Upper lobe of right lung (tissue), 1 donor: ENCODE results near the gene PPP1R13B. TPM values are rescaled to one million over a fixed set of nuclear protein-coding genes. Genes with fewer than 3 reads are reported as not detected.

Source experiments
- ATAC-seq: fragments of 200-7000 bp; cut with Tn5 transposase; one replicate; pipeline ENCODE4 v1.9.1; 2020; ENCODE audit warnings: mild to moderate bottlenecking, moderate library complexity
- DNase-seq: peaks from one replicate; pipeline ENCODE4 v3.0.0-alpha.2; 2020
- H3K27ac ChIP-seq: fragments of 200-600 bp; one replicate; pipeline ENCODE4 v1.8.0; 2022
- H3K27me3 ChIP-seq: fragments of 200-600 bp; one replicate; pipeline ENCODE4 v1.8.0; 2022; ENCODE audit warnings: mild to moderate bottlenecking
- H3K36me3 ChIP-seq: fragments of 200-600 bp; one replicate; pipeline ENCODE4 v1.8.0; 2022
- H3K4me1 ChIP-seq: fragments of 200-600 bp; one replicate; pipeline ENCODE4 v1.8.0; 2022
- H3K4me3 ChIP-seq: fragments of 200-600 bp; one replicate; pipeline ENCODE4 v1.8.0; 2022; ENCODE audit warnings: mild to moderate bottlenecking
- H3K9me3 ChIP-seq: fragments of 200-600 bp; one replicate; pipeline ENCODE4 v1.8.0; 2022
- CTCF ChIP-seq: fragments of 200-600 bp; IDR thresholded peaks from one replicate; pipeline ENCODE4 v1.8.0; 2022; ENCODE audit warnings: antibody characterized with exemption
- intact Hi-C: fragments of 100-400 bp; cut with DNase I; formaldehyde crosslinking; loops from one replicate; pipeline ENCODE4 v1.11.0; 2022
- total RNA-seq: library from RNA; stranded (reverse); fragmentation: NEBNext Ultra II Directional; extraction: Animal tissue kit (Norgen Biotek cat#: 25700); gene quantifications from one replicate; pipeline ENCODE4 v1.2.1, GENCODE V29; 2021
- donor health status: DM: no; HTN: yes; CAD: no; lungs with severe emphysema.

Gene PPP1R13B
- total RNA-seq, 1 donor from 2014 or later = 78.5 TPM

- TF ChIP-seq CTCF = no peak
- H3K27me3 ChIP-seq = no peaks in the 10 kb centered on the region
- peaks cover 34% of the 10 kb centered on the region for H3K4me1 ChIP-seq
- peak; percentile 51 for DNase-seq
- ATAC-seq = no peak
- H3K36me3 ChIP-seq = peaks cover 75% of the 10 kb centered on the region
- intact Hi-C loops = no loop called here
- peak overlapping the region; percentile 47 for H3K27ac ChIP-seq
- no peak overlapping the region for H3K4me3 ChIP-seq
- H3K9me3 ChIP-seq = no peaks in the 10 kb centered on the region
These were observed 150.8 kb downstream of the PPP1R13B start for GRCh38 chr14:103696466-103697071.

- no peak for DNase-seq
- peak overlapping the region; percentile 47 for H3K27ac ChIP-seq
- H3K36me3 ChIP-seq = peaks cover 69% of the 10 kb centered on the region
- no peaks in the 10 kb centered on the region for H3K9me3 ChIP-seq
- intact Hi-C loops = no loop called here
- TF ChIP-seq CTCF = no peak
- no peaks in the 10 kb centered on the region for H3K27me3 ChIP-seq
- no peak for ATAC-seq
- peaks cover 34% of the 10 kb centered on the region for H3K4me1 ChIP-seq
- no peak overlapping the region for H3K4me3 ChIP-seq
These were observed 151.3 kb downstream of the PPP1R13B start for GRCh38 chr14:103696070-103696402.

- H3K4me3 ChIP-seq = no peak overlapping the region
- ATAC-seq (no peak), DNase-seq (peak; percentile 44)
- H3K36me3 ChIP-seq = peaks cover 66% of the 10 kb centered on the region
- intact Hi-C loops = no loop called here
- no peak overlapping the region for H3K27ac ChIP-seq
- no peak for TF ChIP-seq CTCF
- peaks cover 34% of the 10 kb centered on the region for H3K4me1 ChIP-seq
- no peaks in the 10 kb centered on the region for H3K27me3 ChIP-seq
- no peaks in the 10 kb centered on the region for H3K9me3 ChIP-seq
These were observed 151.9 kb downstream of the PPP1R13B start for GRCh38 chr14:103695296-103696069.

GRCh38 chr14:103694572-103695026 lies 152.8 kb downstream of the PPP1R13B start:
- H3K36me3 ChIP-seq = peaks cover 66% of the 10 kb centered on the region

GRCh38 chr14:103693515-103693914 lies 153.9 kb downstream of the PPP1R13B start:
- no peak for TF ChIP-seq CTCF
- Histone ChIP-seq H3K27me3 (no peaks in the 10 kb centered on the region), H3K36me3 (peaks cover 66% of the 10 kb centered on the region), H3K4me3 (no peak overlapping the region), H3K4me1 (peaks cover 45% of the 10 kb centered on the region), H3K9me3 (no peaks in the 10 kb centered on the region), H3K27ac (peak overlapping the region; percentile 36)
- intact Hi-C loops = no loop called here
- DNase-seq = peak; percentile 89
- ATAC-seq = peak; percentile 88

More at GRCh38 chr14:103694572-103695026, 152.8 kb downstream of the PPP1R13B start:
- H3K27me3 ChIP-seq = no peaks in the 10 kb centered on the region
- H3K27ac ChIP-seq = no peak overlapping the region
- ATAC-seq (no peak), DNase-seq (peak; percentile 47)
- TF ChIP-seq CTCF = no peak
- intact Hi-C loops = no loop called here
- H3K9me3 ChIP-seq = no peaks in the 10 kb centered on the region
- H3K4me1 ChIP-seq = peaks cover 38% of the 10 kb centered on the region
- H3K4me3 ChIP-seq = no peak overlapping the region
